Large intestine (tissue), 3 donors: ENCODE data around the gene ADAMTS3. TPM values are rescaled to one million over a fixed set of nuclear protein-coding genes. Genes with fewer than 3 reads are reported as not detected.

Experiments
- DNase-seq, 2 donors: peaks; one replicate each; pipeline versions ENCODE4 v3.0.0 to v3.0.0-alpha.2; 2013
- H3K27ac ChIP-seq: one replicate; pipeline ENCODE4 v1.5.1; 2013; ENCODE audit warnings: low read length
- H3K27me3 ChIP-seq: 2 replicates; pipeline ENCODE4 v1.6.1; 2013; ENCODE audit warnings: low read length; ENCODE audit not compliant: control insufficient read depth, insufficient read depth
- H3K36me3 ChIP-seq: 2 replicates; pipeline ENCODE4 v1.6.1; 2013; ENCODE audit warnings: low read length; ENCODE audit not compliant: control insufficient read depth, insufficient read depth
- H3K4me1 ChIP-seq: one replicate; pipeline ENCODE4 v1.6.1; 2013; ENCODE audit warnings: low read length; ENCODE audit not compliant: control insufficient read depth, insufficient read depth
- H3K4me3 ChIP-seq: one replicate; pipeline ENCODE4 v1.5.1; 2013; ENCODE audit warnings: low read length
- H3K9me3 ChIP-seq: one replicate; pipeline ENCODE4 v1.6.1; 2013; ENCODE audit warnings: mild to moderate bottlenecking, low read depth, low read length, moderate library complexity; ENCODE audit not compliant: control insufficient read depth
- WGBS: methylation state at CpG from one replicate; pipeline ENCODE4 v1.1.5; 2013; ENCODE audit warnings: low lambda C conversion rate; ENCODE audit not compliant: insufficient coverage; 5-methylcytosine and 5-hydroxymethylcytosine counted together
- polyA plus RNA-seq: library from polyadenylated mRNA; unstranded; fragments of 120-200 nt; gene quantifications from one replicate; pipeline ENCODE4 v1.2.1, GENCODE V29; 2013

Gene ADAMTS3
- polyA plus RNA-seq, 1 donor: 2.2 TPM

- Histone ChIP-seq H3K4me1 (no peaks in the 10 kb centered on the region), H3K9me3 (no peaks in the 10 kb centered on the region), H3K27ac (no peak overlapping the region), H3K4me3 (no peak overlapping the region), H3K36me3 (no peaks in the 10 kb centered on the region), H3K27me3 (no peaks in the 10 kb centered on the region)
- WGBS: no CpG with 5 or more reads among the region's 1 CpG
- no peak for DNase-seq
These were observed 84.0 kb downstream of the ADAMTS3 start for GRCh38 chr4:72484981-72485380.

GRCh38 chr4:72473434-72473900, 95.6 kb downstream of the ADAMTS3 start:
- Histone ChIP-seq H3K36me3 (no peaks in the 10 kb centered on the region), H3K4me1 (no peaks in the 10 kb centered on the region), H3K9me3 (no peaks in the 10 kb centered on the region), H3K27me3 (no peaks in the 10 kb centered on the region), H3K4me3 (no peak overlapping the region), H3K27ac (no peak overlapping the region)
- WGBS: no CpG with 5 or more reads among the region's 1 CpG
- no peak for DNase-seq

- Histone ChIP-seq H3K4me3 (no peak overlapping the region), H3K36me3 (no peaks in the 10 kb centered on the region), H3K27me3 (no peaks in the 10 kb centered on the region), H3K9me3 (no peaks in the 10 kb centered on the region), H3K27ac (no peak overlapping the region), H3K4me1 (no peaks in the 10 kb centered on the region)
- 63% methylated on average over 2 of the region's 2 CpGs for WGBS
- no peak for DNase-seq
These were observed 97.2 kb downstream of the ADAMTS3 start for GRCh38 chr4:72471816-72472215.

- H3K27me3 ChIP-seq: no peaks in the 10 kb centered on the region
- no peak overlapping the region for H3K27ac ChIP-seq
- no peaks in the 10 kb centered on the region for H3K9me3 ChIP-seq
- no peaks in the 10 kb centered on the region for H3K4me1 ChIP-seq
- no peaks in the 10 kb centered on the region for H3K36me3 ChIP-seq
- WGBS: 0% methylated on average over 1 of the region's 1 CpG
- no peak overlapping the region for H3K4me3 ChIP-seq
- no peak for DNase-seq
These were observed 100.0 kb downstream of the ADAMTS3 start for GRCh38 chr4:72468904-72469502.

GRCh38 chr4:72467633-72468032, 101.4 kb downstream of the ADAMTS3 start:
- Histone ChIP-seq H3K27ac (no peak overlapping the region), H3K9me3 (no peaks in the 10 kb centered on the region), H3K4me1 (no peaks in the 10 kb centered on the region), H3K36me3 (no peaks in the 10 kb centered on the region), H3K27me3 (no peaks in the 10 kb centered on the region), H3K4me3 (no peak overlapping the region)
- no peak for DNase-seq

GRCh38 chr4:72463724-72464123, 105.3 kb downstream of the ADAMTS3 start:
- WGBS: no CpG with 5 or more reads among the region's 3 CpGs
- no peak for DNase-seq
- H3K27me3 ChIP-seq: no peaks in the 10 kb centered on the region

GRCh38 chr4:72457158-72457557, 111.9 kb downstream of the ADAMTS3 start:
- Histone ChIP-seq H3K4me3 (no peak overlapping the region), H3K27me3 (no peaks in the 10 kb centered on the region), H3K27ac (no peak overlapping the region), H3K36me3 (no peaks in the 10 kb centered on the region), H3K9me3 (no peaks in the 10 kb centered on the region), H3K4me1 (no peaks in the 10 kb centered on the region)
- DNase-seq: no peak
- 90% methylated on average over 3 of the region's 3 CpGs for WGBS

More at GRCh38 chr4:72463724-72464123, 105.3 kb downstream of the ADAMTS3 start:
- no peak overlapping the region for H3K27ac ChIP-seq
- H3K9me3 ChIP-seq: no peaks in the 10 kb centered on the region
- no peaks in the 10 kb centered on the region for H3K4me1 ChIP-seq
- no peaks in the 10 kb centered on the region for H3K36me3 ChIP-seq
- H3K4me3 ChIP-seq: no peak overlapping the region

- H3K4me3 ChIP-seq: no peak overlapping the region
- H3K27me3 ChIP-seq: no peaks in the 10 kb centered on the region
- H3K4me1 ChIP-seq: no peaks in the 10 kb centered on the region
- WGBS: 100% methylated on average over 1 of the region's 3 CpGs
- no peaks in the 10 kb centered on the region for H3K36me3 ChIP-seq
- H3K27ac ChIP-seq: no peak overlapping the region
- H3K9me3 ChIP-seq: no peaks in the 10 kb centered on the region
- no peak for DNase-seq
These were observed 117.7 kb downstream of the ADAMTS3 start for GRCh38 chr4:72451349-72451748.

GRCh38 chr4:72449705-72450104, 119.3 kb downstream of the ADAMTS3 start:
- no peaks in the 10 kb centered on the region for H3K4me1 ChIP-seq
- H3K27ac ChIP-seq: no peak overlapping the region
- no peaks in the 10 kb centered on the region for H3K9me3 ChIP-seq
- WGBS: 87% methylated on average over 1 of the region's 1 CpG
- no peak overlapping the region for H3K4me3 ChIP-seq
- H3K27me3 ChIP-seq: no peaks in the 10 kb centered on the region
- DNase-seq: no peak
- H3K36me3 ChIP-seq: no peaks in the 10 kb centered on the region

GRCh38 chr4:72448231-72448630, 120.8 kb downstream of the ADAMTS3 start:
- no peak for DNase-seq
- Histone ChIP-seq H3K9me3 (no peaks in the 10 kb centered on the region), H3K4me1 (no peaks in the 10 kb centered on the region), H3K36me3 (no peaks in the 10 kb centered on the region), H3K27me3 (no peaks in the 10 kb centered on the region), H3K4me3 (no peak overlapping the region), H3K27ac (no peak overlapping the region)
- 67% methylated on average over 1 of the region's 4 CpGs for WGBS

GRCh38 chr4:72446353-72447055, 122.5 kb downstream of the ADAMTS3 start:
- H3K27ac ChIP-seq: no peak overlapping the region
- no peaks in the 10 kb centered on the region for H3K9me3 ChIP-seq
- no peaks in the 10 kb centered on the region for H3K27me3 ChIP-seq
- H3K4me3 ChIP-seq: no peak overlapping the region
- no peaks in the 10 kb centered on the region for H3K36me3 ChIP-seq
- H3K4me1 ChIP-seq: no peaks in the 10 kb centered on the region
- WGBS: no CpG with 5 or more reads among the region's 3 CpGs
- no peak for DNase-seq
